Measurements from ENCODE around the gene GPR176.

GRCh38 chr15:39828374-39828931, 91.6 kb downstream of the GPR176 start:
- TF ChIP-seq POLR2A (IDR thresholded peaks at IDR 0.05) = no peak
- TF ChIP-seq CTCF (IDR thresholded peaks at IDR 0.05) = no peak

All from thyroid gland (tissue), 4 donors.